Immature natural killer cell (primary cell): ENCODE data around the gene ELP6. TPM values are rescaled to one million over a fixed set of nuclear protein-coding genes. Genes with fewer than 3 reads are reported as not detected.
A peak's percentile ranks its signal among the peaks of the same experiment; 100 is the strongest.
"Not testable (repeated sequence)": the region's sequence is repeated elsewhere in the genome, so short reads cannot be mapped to it uniquely, and the experiment has no call there.

ENCODE experiments used
- DNase-seq, 3 donors: peaks; one replicate each; pipeline ENCODE4 v3.0.0; 2022; ENCODE audit warnings: mixed read lengths in 1 of 3
- H3K27ac Mint-ChIP-seq, 6 donors: one replicate each; pipeline ENCODE4 v1.8.0; 2020; ENCODE audit warnings: mixed read lengths in 6 of 6, mild to moderate bottlenecking in 5 of 6, inconsistent platforms in 4 of 6, moderate library complexity in 3 of 6
- H3K27me3 Mint-ChIP-seq, 3 donors: one replicate each; pipeline ENCODE4 v1.8.0; 2020 to 2021; ENCODE audit warnings: low read depth in 3 of 3, mild to moderate bottlenecking in 3 of 3, mixed read lengths in 3 of 3, moderate library complexity in 3 of 3, inconsistent platforms in 1 of 3
- H3K36me3 Mint-ChIP-seq, 3 donors: one replicate each; pipeline ENCODE4 v1.8.0; 2020; ENCODE audit warnings: mixed read lengths in 3 of 3, inconsistent platforms in 2 of 3, mild to moderate bottlenecking in 2 of 3
- H3K4me1 Mint-ChIP-seq, 2 donors: one replicate each; pipeline ENCODE4 v1.8.0; 2020; ENCODE audit warnings: inconsistent platforms in 2 of 2, mild to moderate bottlenecking in 2 of 2, mixed read lengths in 2 of 2, moderate library complexity in 1 of 2
- H3K4me3 Mint-ChIP-seq, 5 donors: one replicate each; pipeline ENCODE4 v1.8.0; 2020; ENCODE audit warnings: mild to moderate bottlenecking in 5 of 5, mixed read lengths in 5 of 5, inconsistent platforms in 3 of 5, moderate library complexity in 3 of 5
- H3K9me3 Mint-ChIP-seq, 6 donors: one replicate each; pipeline ENCODE4 v1.8.0; 2020; ENCODE audit warnings: mild to moderate bottlenecking in 6 of 6, mixed read lengths in 6 of 6, inconsistent platforms in 4 of 6, moderate library complexity in 3 of 6
- polyA plus RNA-seq, 3 donors: library from polyadenylated mRNA; unstranded; fragments of 300-500 nt; fragmentation: Illumina TruSeq; gene quantifications; one replicate each; pipeline ENCODE4 v1.2.3, GENCODE V29; 2021

ELP6 gene
- polyA plus RNA-seq, 3 donors from 2014 or later, result 51.9 to 68.9 (median 59.1) TPM

- Mint-ChIP-seq H3K27ac (no peak overlapping the region), H3K9me3 (peaks cover 0 to 6% (median 2%) of the 10 kb centered on the region in 6 donors), H3K27me3 (peaks cover 0 to 5% (median 0%) of the 10 kb centered on the region in 3 donors), H3K36me3 (no peaks in the 10 kb centered on the region), H3K4me1 (peaks cover 3 to 8% of the 10 kb centered on the region in 2 donors), H3K4me3 (no peak overlapping the region)
- DNase-seq, result no peak
Measured at GRCh38 chr3:47523310-47524073, 10.0 kb upstream of the ELP6 start.

GRCh38 chr3:47522082-47522987, 8.8 kb upstream of the ELP6 start:
- Mint-ChIP-seq H3K4me3 (no peak overlapping the region), H3K4me1 (peaks cover 3 to 8% of the 10 kb centered on the region in 2 donors), H3K27ac (peak overlapping the region in 1 of 6 donors; percentile 36), H3K36me3 (no peaks in the 10 kb centered on the region), H3K9me3 (no peaks in the 10 kb centered on the region), H3K27me3 (peaks cover 0 to 5% (median 0%) of the 10 kb centered on the region in 3 donors)
- DNase-seq, result peak; percentile 64 to 72 (median 69)

- Mint-ChIP-seq H3K4me3 (no peak overlapping the region), H3K36me3 (no peaks in the 10 kb centered on the region), H3K9me3 (no peaks in the 10 kb centered on the region), H3K27ac (no peak overlapping the region), H3K4me1 (peaks cover 3 to 8% of the 10 kb centered on the region in 2 donors), H3K27me3 (peaks cover 0 to 5% (median 0%) of the 10 kb centered on the region in 3 donors)
- DNase-seq, result no peak
Measured at GRCh38 chr3:47520756-47521155, 7.2 kb upstream of the ELP6 start.

- Mint-ChIP-seq H3K27me3 (peaks cover 7 to 12% (median 11%) of the 10 kb centered on the region in 3 donors), H3K9me3 (no peaks in the 10 kb centered on the region), H3K4me1 (peaks cover 12 to 21% of the 10 kb centered on the region in 2 donors), H3K27ac (no peak overlapping the region), H3K4me3 (no peak overlapping the region), H3K36me3 (no peaks in the 10 kb centered on the region)
- DNase-seq, result no peak
Measured at GRCh38 chr3:47517937-47518336, 4.4 kb upstream of the ELP6 start.

- Mint-ChIP-seq H3K27ac (no peak overlapping the region), H3K9me3 (no peaks in the 10 kb centered on the region), H3K36me3 (no peaks in the 10 kb centered on the region), H3K4me3 (peak overlapping the region in 4 of 5 donors; percentile 3 to 30 (median 6)), H3K27me3 (peaks cover 7 to 14% (median 9%) of the 10 kb centered on the region in 3 donors), H3K4me1 (peaks cover 22 to 32% of the 10 kb centered on the region in 2 donors)
- DNase-seq, result no peak
Measured at GRCh38 chr3:47515864-47516319, 2.4 kb upstream of the ELP6 start.

GRCh38 chr3:47515100-47515499, 1.6 kb upstream of the ELP6 start:
- H3K27ac Mint-ChIP-seq, result peak overlapping the region in 2 of 6 donors; percentile 47 to 75

GRCh38 chr3:47512416-47513124, 942 bp downstream of the ELP6 start:
- Mint-ChIP-seq H3K9me3 (no peaks in the 10 kb centered on the region), H3K4me3 (peak overlapping the region; percentile 94 to 99 (median 96)), H3K27me3 (peaks cover 7 to 14% (median 9%) of the 10 kb centered on the region in 3 donors), H3K36me3 (peaks cover 5 to 10% (median 8%) of the 10 kb centered on the region in 3 donors), H3K27ac (peak overlapping the region; percentile 92 to 98 (median 96)), H3K4me1 (peaks cover 25 to 32% of the 10 kb centered on the region in 2 donors)
- DNase-seq, result peak in 1 of 3 donors; percentile 0

More at GRCh38 chr3:47515100-47515499, 1.6 kb upstream of the ELP6 start:
- Mint-ChIP-seq H3K27me3 (peaks cover 7 to 14% (median 9%) of the 10 kb centered on the region in 3 donors), H3K4me1 (peaks cover 22 to 32% of the 10 kb centered on the region in 2 donors), H3K36me3 (no peaks in the 10 kb centered on the region), H3K9me3 (no peaks in the 10 kb centered on the region), H3K4me3 (peak overlapping the region; percentile 68 to 91 (median 85))
- no peak for DNase-seq

GRCh38 chr3:47505267-47505666, 8.2 kb downstream of the ELP6 start:
- H3K4me3 Mint-ChIP-seq, H3K27me3 Mint-ChIP-seq, H3K27ac Mint-ChIP-seq, DNase-seq, H3K9me3 Mint-ChIP-seq, H3K4me1 Mint-ChIP-seq: not testable (repeated sequence)
- peaks cover 19 to 36% (median 23%) of the 10 kb centered on the region in 3 donors for H3K36me3 Mint-ChIP-seq

GRCh38 chr3:47504113-47504512, 9.4 kb downstream of the ELP6 start:
- no peak for DNase-seq
- Mint-ChIP-seq H3K9me3 (no peaks in the 10 kb centered on the region), H3K36me3 (peaks cover 19 to 40% (median 20%) of the 10 kb centered on the region in 3 donors), H3K4me3 (no peak overlapping the region), H3K27ac (no peak overlapping the region), H3K27me3 (no peaks in the 10 kb centered on the region), H3K4me1 (peaks cover 0 to 3% of the 10 kb centered on the region in 2 donors)

- H3K27ac Mint-ChIP-seq, result peak overlapping the region in 1 of 6 donors; percentile 69
- H3K4me1 Mint-ChIP-seq, result no peaks in the 10 kb centered on the region
- no peak overlapping the region for H3K4me3 Mint-ChIP-seq
- no peaks in the 10 kb centered on the region for H3K9me3 Mint-ChIP-seq
- H3K27me3 Mint-ChIP-seq, result no peaks in the 10 kb centered on the region
- DNase-seq, result no peak
- H3K36me3 Mint-ChIP-seq, result peaks cover 16 to 46% (median 22%) of the 10 kb centered on the region in 3 donors
Measured at GRCh38 chr3:47503033-47503432, 10.5 kb downstream of the ELP6 start.

GRCh38 chr3:47496892-47497291, 16.6 kb downstream of the ELP6 start:
- H3K27me3 Mint-ChIP-seq, result peaks cover 0 to 4% (median 0%) of the 10 kb centered on the region in 3 donors
- no peak overlapping the region for H3K4me3 Mint-ChIP-seq
- H3K36me3 Mint-ChIP-seq, result peaks cover 7 to 42% (median 22%) of the 10 kb centered on the region in 3 donors
- no peak for DNase-seq
- no peaks in the 10 kb centered on the region for H3K9me3 Mint-ChIP-seq
- no peaks in the 10 kb centered on the region for H3K4me1 Mint-ChIP-seq
- no peak overlapping the region for H3K27ac Mint-ChIP-seq

GRCh38 chr3:47495886-47496285, 17.6 kb downstream of the ELP6 start:
- Mint-ChIP-seq H3K4me1 (no peaks in the 10 kb centered on the region), H3K36me3 (peaks cover 6 to 34% (median 17%) of the 10 kb centered on the region in 3 donors), H3K27ac (no peak overlapping the region), H3K9me3 (no peaks in the 10 kb centered on the region), H3K4me3 (no peak overlapping the region), H3K27me3 (peaks cover 0 to 4% (median 0%) of the 10 kb centered on the region in 3 donors)
- no peak for DNase-seq

GRCh38 chr3:47495111-47495510, 18.4 kb downstream of the ELP6 start:
- H3K27me3 Mint-ChIP-seq, result peaks cover 0 to 4% (median 0%) of the 10 kb centered on the region in 3 donors
- no peaks in the 10 kb centered on the region for H3K4me1 Mint-ChIP-seq
- no peaks in the 10 kb centered on the region for H3K9me3 Mint-ChIP-seq
- no peak overlapping the region for H3K4me3 Mint-ChIP-seq
- DNase-seq, result no peak
- H3K27ac Mint-ChIP-seq, result no peak overlapping the region
- peaks cover 3 to 31% (median 16%) of the 10 kb centered on the region in 3 donors for H3K36me3 Mint-ChIP-seq
